HS-27A (cell line): ENCODE results near the gene PLLP.

Experiments used
- DNase-seq: peaks from one replicate; pipeline ENCODE4 v3.0.0-alpha.2; 2012; ENCODE audit warnings: low read depth, missing footprints

Gene PLLP, protein sequence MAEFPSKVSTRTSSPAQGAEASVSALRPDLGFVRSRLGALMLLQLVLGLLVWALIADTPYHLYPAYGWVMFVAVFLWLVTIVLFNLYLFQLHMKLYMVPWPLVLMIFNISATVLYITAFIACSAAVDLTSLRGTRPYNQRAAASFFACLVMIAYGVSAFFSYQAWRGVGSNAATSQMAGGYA

GRCh38 chr16:57284209-57284951, at the start of gene PLLP:
Gene PLLP, minus strand, starts transcription at chr16:57284672. Its CDS starts 132 bp downstream, at chr16:57284540.
- DNase-seq = no peak

DNA sequence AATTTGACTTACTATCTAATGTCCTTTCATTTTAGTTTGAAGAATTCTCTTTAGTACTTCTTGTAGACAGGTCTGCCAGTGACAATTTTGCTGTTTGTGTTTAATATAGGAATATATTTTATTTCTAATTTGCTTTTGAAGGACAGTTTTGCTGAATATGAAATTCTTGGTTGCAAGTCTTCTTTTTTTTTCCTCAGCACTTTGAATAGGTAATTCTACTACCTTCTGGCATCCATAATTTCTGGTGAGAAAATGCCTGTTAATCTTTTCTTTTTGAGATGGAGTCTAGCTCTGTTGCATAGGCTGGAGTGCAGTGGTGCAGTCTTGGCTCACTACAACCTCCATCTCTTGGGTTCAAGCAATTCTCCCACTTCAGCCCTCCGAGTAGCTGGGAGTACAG, 48.9 kb upstream of the PLLP start:
- DNase-seq = no peak

DNA sequence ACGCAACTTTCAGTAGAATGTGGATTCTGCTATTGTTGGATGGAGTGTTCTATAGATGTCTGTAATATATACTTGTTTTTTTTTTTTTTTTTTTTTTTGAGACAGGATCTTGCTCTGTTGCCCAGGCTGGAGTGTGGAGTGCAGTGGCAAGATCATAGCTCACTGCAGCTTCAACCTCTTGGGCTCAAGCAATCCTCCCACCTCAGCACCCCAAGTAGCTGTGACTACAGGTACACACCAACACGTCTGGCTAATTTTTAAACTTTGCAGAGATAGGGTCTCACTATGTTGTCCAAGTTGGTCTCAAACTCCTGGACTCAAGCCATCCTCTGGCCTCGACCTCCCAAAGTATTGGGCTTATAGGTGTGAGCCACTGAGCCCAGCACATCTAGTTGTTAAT, 46.9 kb upstream of the PLLP start:
- no peak for DNase-seq

DNA sequence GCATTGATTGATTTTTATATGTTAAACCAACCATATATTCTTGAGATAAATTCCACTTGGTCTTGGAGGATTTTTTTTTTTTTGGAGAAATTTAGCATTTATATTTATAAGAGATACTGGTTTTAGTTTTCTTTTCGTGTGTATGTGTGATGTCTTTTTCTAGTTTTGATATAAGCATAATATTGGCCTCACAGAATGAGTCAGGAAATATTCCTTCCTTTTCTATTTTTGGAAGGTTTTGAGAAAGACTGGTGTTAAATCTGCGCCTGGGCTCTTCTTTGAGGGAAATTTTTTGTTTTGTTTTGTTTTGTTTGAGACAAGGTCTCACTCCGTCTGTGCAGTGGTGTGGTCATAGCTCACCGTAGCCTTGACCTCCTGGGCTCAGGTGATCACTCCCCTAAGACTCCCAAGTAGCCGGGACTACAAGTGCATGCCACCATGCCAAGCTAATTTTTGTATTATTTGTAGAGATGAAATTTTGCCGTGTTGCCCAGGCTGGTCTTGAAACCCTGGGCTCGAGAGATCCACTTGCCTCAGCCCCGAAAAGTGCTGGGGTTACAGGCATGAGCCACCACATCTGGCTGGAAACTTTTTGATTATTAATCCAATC, 45.4 kb upstream of the PLLP start:
- DNase-seq = no peak

DNA sequence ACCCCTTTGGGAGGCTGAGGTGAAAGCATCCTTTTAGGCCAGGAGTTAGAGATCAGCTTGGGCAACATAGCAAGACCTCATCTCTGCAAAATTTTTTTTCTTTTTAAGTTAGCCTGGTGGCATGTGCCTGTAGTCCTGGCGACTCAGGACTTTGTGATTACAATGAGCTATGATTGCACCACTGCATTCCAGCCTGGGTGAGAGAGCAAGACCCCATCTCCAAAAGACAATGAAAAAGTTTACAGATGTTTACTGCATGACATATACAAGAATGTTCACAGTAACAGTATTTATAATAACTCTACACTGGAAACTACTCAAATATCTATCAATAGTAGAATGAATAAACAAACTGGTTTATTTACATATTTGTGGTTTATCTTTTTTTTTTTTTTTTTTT, 41.0 kb upstream of the PLLP start:
- DNase-seq = no peak

DNA sequence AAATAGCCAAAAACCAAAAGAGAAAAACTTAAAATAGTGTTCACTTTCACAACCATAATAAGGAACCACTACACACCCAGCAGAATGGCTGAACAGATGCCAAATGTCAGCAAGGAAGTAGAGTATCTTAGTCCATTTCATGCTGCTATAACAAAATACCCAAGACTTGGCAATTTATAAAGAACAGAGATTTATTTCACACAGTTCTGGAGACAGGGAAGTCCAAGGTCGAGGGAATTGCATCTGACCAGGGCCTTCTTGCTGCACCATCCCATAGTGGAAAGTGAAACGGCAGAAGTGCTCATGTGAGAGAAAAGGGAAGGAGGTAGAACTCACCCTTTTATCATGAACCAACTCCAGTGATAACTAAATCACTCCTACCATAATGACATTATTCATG, 40.3 kb upstream of the PLLP start:
- DNase-seq = no peak

- no peak for DNase-seq
Measured at GRCh38 chr16:57319646-57320045, 35.2 kb upstream of the PLLP start.

DNA sequence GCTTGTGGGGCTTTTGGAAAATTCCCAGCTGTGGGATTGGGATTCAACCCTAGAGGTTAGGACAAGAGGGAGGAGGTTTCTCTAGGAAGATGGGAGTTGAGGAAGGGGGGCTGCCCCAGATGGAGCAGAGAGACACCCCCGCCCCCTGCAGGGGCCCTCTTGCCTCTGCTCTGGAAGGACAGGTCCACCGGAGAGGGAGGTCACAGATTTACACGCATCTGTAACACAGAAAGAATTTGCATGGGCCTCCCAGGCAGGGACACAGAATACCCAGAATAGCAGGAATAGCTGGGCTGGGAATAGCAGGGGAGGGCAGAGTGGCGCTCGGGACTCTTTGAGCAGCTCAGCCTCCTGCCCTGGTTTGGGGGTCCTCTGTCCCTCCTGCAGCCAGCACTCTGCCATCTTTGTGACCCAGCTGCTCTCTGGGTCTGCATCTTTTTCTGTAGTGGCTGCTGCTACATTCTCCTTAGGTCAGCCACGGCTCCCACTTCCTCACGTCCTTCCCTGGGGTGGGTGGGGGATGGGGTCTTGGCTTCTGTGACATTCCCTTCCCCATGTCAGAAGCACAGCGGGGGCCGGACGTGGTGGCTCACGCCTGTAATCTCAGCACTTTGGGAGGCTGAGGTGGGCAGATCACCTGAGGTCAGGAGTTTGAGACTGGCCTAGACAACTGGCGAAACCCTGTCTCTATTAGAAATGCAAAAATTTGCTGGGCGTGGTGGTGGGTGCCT, 33.9 kb upstream of the PLLP start:
- no peak for DNase-seq

GRCh38 chr16:57316390-57317017, 32.0 kb upstream of the PLLP start:
- no peak for DNase-seq

DNA sequence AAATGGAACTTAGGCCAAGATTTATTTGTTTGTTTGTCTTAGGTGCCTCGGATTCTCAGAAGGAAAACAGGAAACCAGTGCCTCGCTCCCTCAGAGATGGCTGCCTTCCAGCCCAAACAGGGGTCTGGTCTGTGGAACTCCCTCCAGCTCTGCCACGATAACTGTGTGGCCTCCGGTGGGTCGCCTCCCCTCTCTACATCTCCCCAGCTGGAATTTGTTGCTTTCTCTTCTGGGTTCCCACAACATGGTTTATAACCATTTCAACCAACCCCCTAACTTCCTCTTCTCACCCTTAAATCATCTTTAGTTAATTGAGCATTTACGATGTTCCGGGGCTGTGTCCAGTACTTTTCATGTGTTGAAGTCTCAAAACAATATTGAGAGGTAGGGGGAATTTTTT, 30.9 kb upstream of the PLLP start:
- no peak for DNase-seq

- no peak for DNase-seq
Measured at GRCh38 chr16:57314161-57314785, 29.8 kb upstream of the PLLP start.

DNA sequence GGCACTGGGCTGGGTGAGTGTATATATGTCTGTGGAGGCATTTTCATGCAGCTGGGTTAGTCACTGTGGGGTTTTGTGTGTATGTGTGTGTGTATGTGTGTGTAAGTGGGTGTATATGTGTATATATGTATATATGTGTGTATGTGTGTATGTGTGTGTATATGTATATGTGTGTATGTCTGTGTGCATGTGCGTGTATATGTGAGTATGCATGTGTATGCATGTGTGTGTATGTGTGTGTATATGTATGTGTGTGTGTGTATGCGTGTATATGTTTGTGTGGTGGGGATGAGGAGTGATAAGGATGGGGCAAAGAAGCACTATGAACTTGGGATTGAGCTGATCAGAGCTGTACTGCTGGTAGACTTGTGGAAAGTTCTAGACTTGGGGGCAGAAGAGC, 29.0 kb upstream of the PLLP start:
- no peak for DNase-seq

- no peak for DNase-seq
Measured at GRCh38 chr16:57310801-57311200, 26.3 kb upstream of the PLLP start.

DNA sequence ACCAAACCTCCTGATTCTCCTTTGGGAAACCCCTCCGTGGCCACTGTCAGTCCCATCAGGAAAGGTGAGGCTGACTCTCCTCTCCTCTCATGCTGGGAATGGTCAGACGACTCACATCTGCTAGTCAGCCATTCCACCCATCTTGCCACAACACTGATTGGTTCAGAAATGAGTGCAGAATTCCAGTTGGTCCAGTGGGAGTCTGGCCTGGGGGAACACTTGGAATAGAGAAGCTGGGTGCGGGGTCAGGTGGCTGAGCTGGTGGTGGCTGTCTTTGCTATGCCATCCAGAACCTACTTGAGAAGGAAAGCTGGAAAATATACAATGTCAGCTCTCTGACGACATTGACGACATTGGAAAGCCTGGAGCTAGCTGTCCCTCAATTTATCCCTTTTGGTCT, 23.6 kb upstream of the PLLP start:
- no peak for DNase-seq

- no peak for DNase-seq
Measured at GRCh38 chr16:57307365-57307764, 22.9 kb upstream of the PLLP start.

DNA sequence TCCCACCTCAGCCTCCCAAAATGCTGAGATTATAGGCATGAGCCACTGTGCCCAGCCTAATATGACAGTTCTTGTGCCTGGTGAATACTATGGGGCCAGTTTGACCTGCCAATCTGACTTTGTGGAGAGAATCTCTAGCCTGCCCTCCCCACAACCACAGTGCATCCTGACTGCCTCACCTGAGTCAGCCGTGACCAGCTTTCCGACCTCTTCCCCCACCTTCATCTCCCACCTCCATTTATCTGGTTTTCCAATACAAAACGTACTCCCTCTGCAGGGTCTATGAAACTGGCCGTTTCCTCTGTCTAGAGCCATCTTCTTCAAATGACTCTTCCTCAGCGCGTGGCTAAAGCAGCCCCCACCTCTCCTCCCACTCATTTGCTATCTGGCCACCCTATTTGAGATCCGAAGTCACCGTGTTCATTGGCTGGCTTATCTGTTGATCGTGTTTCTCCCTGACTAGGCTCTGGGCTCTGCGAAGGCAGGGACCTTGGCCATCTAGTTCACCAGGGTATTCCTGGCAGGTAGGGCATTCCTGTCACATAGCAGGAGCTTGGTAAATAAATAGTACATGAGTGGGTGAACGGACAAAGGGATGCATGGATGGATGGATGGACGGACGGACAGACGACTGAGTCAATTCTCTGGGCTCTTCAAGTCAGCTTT, 22.3 kb upstream of the PLLP start:
- DNase-seq = no peak

DNA sequence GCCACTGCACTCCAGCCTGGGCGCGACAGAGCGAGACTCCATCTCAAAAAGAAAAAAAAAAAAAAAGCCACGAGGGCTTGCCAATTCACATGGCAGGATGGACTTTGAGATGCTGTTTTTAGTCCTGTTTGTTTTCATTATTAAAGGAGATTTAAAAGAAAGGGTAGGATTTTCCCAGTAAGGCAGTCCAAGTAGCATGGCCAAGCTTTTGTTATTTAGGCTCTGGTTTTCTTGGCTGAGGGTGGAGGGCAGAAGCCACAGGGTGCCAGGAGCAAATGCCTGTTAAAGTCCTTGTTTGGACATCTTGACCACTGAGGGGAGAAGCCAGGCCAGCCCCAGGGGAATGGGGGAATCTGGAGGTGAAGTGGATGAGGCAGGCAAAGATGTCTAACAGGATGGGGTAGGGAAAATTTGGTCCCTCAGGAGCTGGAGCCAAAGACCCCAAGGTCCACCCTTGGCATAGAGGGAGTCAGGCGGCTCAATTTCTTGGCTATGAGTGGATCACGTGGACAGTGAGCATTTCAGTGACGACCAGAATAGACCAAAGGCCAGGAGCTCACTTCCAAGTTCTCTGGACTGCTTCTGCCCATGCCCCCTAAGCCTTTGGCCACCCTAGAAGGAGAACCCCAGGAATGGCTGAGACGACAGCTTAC, 20.8 kb upstream of the PLLP start:
- no peak for DNase-seq

- no peak for DNase-seq
Measured at GRCh38 chr16:57304169-57305061, 19.9 kb upstream of the PLLP start.

DNA sequence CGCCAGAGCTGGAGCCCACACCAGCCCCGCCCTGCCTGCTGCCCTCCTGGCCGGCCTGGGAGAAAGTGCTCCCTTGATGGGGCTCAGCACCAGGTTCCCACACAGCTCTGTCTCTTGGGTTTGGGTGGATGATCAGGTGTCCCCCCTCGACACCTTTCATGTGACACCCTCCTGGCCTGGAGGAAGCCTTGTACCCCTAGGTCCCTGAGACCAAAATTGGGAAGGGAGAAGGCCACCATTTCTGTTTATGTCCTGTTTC, 19.4 kb upstream of the PLLP start:
- no peak for DNase-seq
